A549 (cell line): Measurements from ENCODE around the gene PIF1. TPM values are rescaled to one million over a fixed set of nuclear protein-coding genes. Genes with fewer than 3 reads are reported as not detected.

Source experiments
- ATAC-seq, 2 experiments: fragments of 200-7000 bp in 1 of 2; fragments of >200 bp in 1 of 2; cut with Nextera tagmentation in 1 of 2; cut with Tn5 transposase in 1 of 2; 3 replicates each; pipeline versions ENCODE4 v1.8.0 to v1.9.1; 2018 to 2020; ENCODE audit warnings: mild to moderate bottlenecking in 1 of 2, moderate library complexity in 1 of 2
- CTCF ChIA-PET: fragments of 300-600 bp; sonication (Branson Sonifier 250); formaldehyde crosslinking; extraction: SDS; loops from one replicate; lab custom pipeline; 2021; ENCODE audit warnings: antibody characterized with exemption, inconsistent platforms; lab: Yijun Ruan, JAX
- POLR2A ChIA-PET: fragments of 350-600 bp; formaldehyde crosslinking; extraction: SDS; loops from one replicate; lab custom pipeline; 2021; ENCODE audit warnings: antibody characterized with exemption, inconsistent platforms; lab: Yijun Ruan, JAX
- DNase-seq, 2 experiments: peaks; one replicate each; pipeline versions ENCODE4 v3.0.0 to v3.0.0-alpha.2; 2011 to 2016; ENCODE audit warnings: low read depth in 1 of 2, low spot score in 1 of 2
- FAIRE-seq: peaks from 2 replicates; lab custom pipeline; 2011; peaks lifted over from hg19 to GRCh38; lab: Jason Lieb, UNC
- H3K27ac ChIP-seq, 2 experiments: fragments of >200 bp; sonication (Bioruptor Twin); formaldehyde crosslinking; 3 replicates each; pipeline ENCODE4 v1.5.1; 2016 to 2017
- H3K4me1 ChIP-seq: fragments of >200 bp; sonication (Bioruptor Twin); formaldehyde crosslinking; 3 replicates; pipeline ENCODE4 v1.6.1; 2016
- H3K4me2 ChIP-seq: fragments of >200 bp; sonication (Bioruptor Twin); formaldehyde crosslinking; 3 replicates; pipeline ENCODE4 v1.6.1; 2016
- H3K4me3 ChIP-seq: fragments of >200 bp; sonication (Bioruptor Twin); formaldehyde crosslinking; 3 replicates; pipeline ENCODE4 v1.5.1; 2016
- H3K9me3 ChIP-seq: fragments of >200 bp; sonication (Bioruptor Twin); formaldehyde crosslinking; 3 replicates; pipeline ENCODE4 v1.6.1; 2016
- BCL3 ChIP-seq: fragments of >200 bp; sonication (Bioruptor Twin); formaldehyde crosslinking; IDR thresholded peaks from 3 replicates; pipeline ENCODE4 v1.6.1; 2016
- BHLHE40 ChIP-seq: IDR thresholded peaks from 2 replicates; pipeline ENCODE4 v1.6.1; 2012; ENCODE audit warnings: low read depth, low read length, inconsistent platforms
- CHD2 ChIP-seq: fragments of 150-350 bp; IDR thresholded peaks from 2 replicates; pipeline ENCODE4 v1.6.1; 2014; ENCODE audit warnings: low read length; ENCODE audit not compliant: partially characterized antibody
- CTCF ChIP-seq: fragments of >200 bp; sonication (Bioruptor Twin); formaldehyde crosslinking; IDR thresholded peaks from 3 replicates; pipeline ENCODE4 v1.5.1; 2016
- EHMT2 ChIP-seq: fragments of 200-600 bp; sonication (generic); IDR thresholded peaks from 2 replicates; pipeline ENCODE4 v1.6.1; 2016; ENCODE audit warnings: antibody characterized with exemption, low read depth, mild to moderate bottlenecking, moderate library complexity
- EP300 ChIP-seq, 2 experiments: fragments of >200 bp; sonication (Bioruptor Twin); formaldehyde crosslinking; IDR thresholded peaks; 2 replicates in 1 of 2; 3 replicates in 1 of 2; pipeline ENCODE4 v1.6.1; 2016 to 2017
- ESRRA ChIP-seq: fragments of 150-350 bp; IDR thresholded peaks from 2 replicates; pipeline ENCODE4 v1.6.1; 2014; ENCODE audit warnings: mild to moderate bottlenecking, low read length, borderline replicate concordance
- FOSB ChIP-seq: fragments of 250-450 bp; sonication (Bioruptor Pico); IDR thresholded peaks from 2 replicates; pipeline ENCODE4 v1.5.0; 2020; ENCODE audit warnings: mild to moderate bottlenecking, moderate library complexity
- FOSL2 ChIP-seq, 2 experiments: fragments of 450-650 bp in 1 of 2; fragments of >200 bp in 1 of 2; sonication (Bioruptor Twin) in 1 of 2; formaldehyde crosslinking; IDR thresholded peaks; 2 replicates each; pipeline versions ENCODE4 v1.5.0 to v1.6.1; 2016 to 2020; ENCODE audit warnings: mild to moderate bottlenecking in 1 of 2, moderate library complexity in 1 of 2
- HES2 ChIP-seq: fragments of >200 bp; sonication (Bioruptor Twin); formaldehyde crosslinking; IDR thresholded peaks from 2 replicates; pipeline ENCODE4 v1.6.1; 2016
- HMGXB4 ChIP-seq: fragments of 250-450 bp; sonication (Bioruptor Pico); IDR thresholded peaks from 2 replicates; pipeline ENCODE4 v1.5.0; 2021; ENCODE audit warnings: mild to moderate bottlenecking, moderate library complexity, borderline replicate concordance
- HOXB13 ChIP-seq: fragments of 250-450 bp; sonication (Bioruptor Pico); IDR thresholded peaks from 2 replicates; pipeline ENCODE4 v1.5.0; 2020; ENCODE audit warnings: low read depth, mild to moderate bottlenecking, moderate library complexity
- JUN ChIP-seq, 2 experiments: fragments of >200 bp; sonication (Bioruptor Twin); formaldehyde crosslinking; IDR thresholded peaks; 2 replicates in 1 of 2; 3 replicates in 1 of 2; pipeline ENCODE4 v1.6.1; 2016 to 2017
- JUNB ChIP-seq: fragments of >200 bp; sonication (Bioruptor Twin); formaldehyde crosslinking; IDR thresholded peaks from 2 replicates; pipeline ENCODE4 v1.6.1; 2016
- MYC ChIP-seq: IDR thresholded peaks from 2 replicates; pipeline ENCODE4 v1.6.1; 2012; ENCODE audit warnings: mild to moderate bottlenecking, inconsistent platforms, low read length, improper control_type of control experiment, borderline replicate concordance
- NFE2L2 ChIP-seq: fragments of 150-350 bp; conservative IDR thresholded peaks from 2 replicates; pipeline ENCODE4 v1.6.1; 2014; ENCODE audit warnings: low read length
- NPAS2 ChIP-seq: fragments of 250-450 bp; sonication (Bioruptor Pico); IDR thresholded peaks from 2 replicates; pipeline ENCODE4 v1.8.0; 2022; ENCODE audit warnings: mild to moderate bottlenecking, moderate library complexity, borderline replicate concordance
- PBX3 ChIP-seq: IDR thresholded peaks from 2 replicates; pipeline ENCODE4 v1.6.1; 2012
- RARB ChIP-seq: fragments of 250-450 bp; sonication (Bioruptor Pico); IDR thresholded peaks from 2 replicates; pipeline ENCODE4 v1.8.0; 2021; ENCODE audit warnings: mild to moderate bottlenecking, moderate library complexity
- REST ChIP-seq: fragments of 200-600 bp; sonication (generic); IDR thresholded peaks from 2 replicates; pipeline ENCODE4 v1.6.1; 2016; ENCODE audit warnings: antibody characterized with exemption, mild to moderate bottlenecking, moderate library complexity
- RNF2 ChIP-seq: fragments of 200-600 bp; sonication (generic); IDR thresholded peaks from 2 replicates; pipeline ENCODE4 v1.6.1; 2016; ENCODE audit warnings: low read depth, mild to moderate bottlenecking, antibody characterized with exemption, moderate library complexity, borderline replicate concordance
- SREBF2 ChIP-seq: fragments of 450-650 bp; IDR thresholded peaks from 2 replicates; pipeline ENCODE4 v1.6.1; 2014; ENCODE audit warnings: mild to moderate bottlenecking, moderate library complexity
- USF2 ChIP-seq: fragments of 450-650 bp; IDR thresholded peaks from 2 replicates; pipeline ENCODE4 v1.6.1; 2014; ENCODE audit warnings: antibody characterized with exemption
- ZC3H11A ChIP-seq: fragments of 450-650 bp; IDR thresholded peaks from 2 replicates; pipeline ENCODE4 v1.6.1; 2014; ENCODE audit warnings: antibody characterized with exemption, mild to moderate bottlenecking
- ZSCAN20 ChIP-seq: fragments of 250-450 bp; sonication (Bioruptor Pico); IDR thresholded peaks from 2 replicates; pipeline ENCODE4 v1.8.0; 2022; ENCODE audit warnings: mild to moderate bottlenecking, moderate library complexity
- WGBS: methylation state at CpG from one replicate; pipeline ENCODE4 v1.1.6; 2017; ENCODE audit errors: missing lambda C conversion rate; 5-methylcytosine and 5-hydroxymethylcytosine counted together
- polyA plus RNA-seq, 4 experiments: library from polyadenylated mRNA; depleted of rRNA in 3 of 4; stranded (reverse); fragments of >200 nt; fragmentation: RNase III in 1 of 4; extraction: RNeasy Plus Mini Kit Qiagen cat#74134 plus additional on column Dnase treatment in 1 of 4; gene quantifications; 2 replicates in 3 of 4; 3 replicates in 1 of 4; pipeline ENCODE4 v1.2.3, GENCODE V29; 2011 to 2017

The PIF1 gene
- polyA plus RNA-seq, 2 of the 4 experiments (the other 2 are of a cell fraction), result 8.5 to 24.9 TPM

- POLR2A ChIA-PET, result interaction anchor here (0.6 kb wide), 1 partner anchor 271 kb away, joined by 3 read pairs; no protein-coding TSS in a partner anchor
- FAIRE-seq, result no peak
- Histone ChIP-seq H3K9me3 (no peaks in the 10 kb centered on the region), H3K4me1 (peaks cover 3% of the 10 kb centered on the region; the same call in 2 of the 3 replicates), H3K4me2 (no peak overlapping the region), H3K27ac (no peak overlapping the region), H3K4me3 (no peak overlapping the region)
- DNase-seq, result no peak
- CTCF ChIA-PET, result interaction anchor here (0.9 to 7.7 kb wide), 3 partner anchors 28 to 99 kb away, joined by 3 to 74 read pairs (median 44); no protein-coding TSS in a partner anchor
- no peak for TF ChIP-seq FOSL2 (IDR thresholded peaks at IDR 0.05)
- TF ChIP-seq FOSL2 (CRISPR knock-in tag; IDR thresholded peaks at IDR 0.05), result no peak
- no peak for TF ChIP-seq HOXB13 (CRISPR knock-in tag)
- TF ChIP-seq CTCF, result no peak
- no peak for TF ChIP-seq MYC
- TF ChIP-seq EP300 (IDR thresholded peaks at IDR 0.05), result no peak
- TF ChIP-seq CHD2, result no peak
- TF ChIP-seq NPAS2 (CRISPR knock-in tag), result no peak
- TF ChIP-seq JUN (IDR thresholded peaks at IDR 0.05), result no peak
- TF ChIP-seq ESRRA, result no peak
- TF ChIP-seq FOSB (CRISPR knock-in tag), result no peak
- no peak for TF ChIP-seq HES2
- no peak for TF ChIP-seq EHMT2
- no peak for TF ChIP-seq BCL3
- TF ChIP-seq USF2, result no peak
- no peak for TF ChIP-seq PBX3
- 77% methylated on average over 6 of the region's 6 CpGs for WGBS
- ATAC-seq, result no peak
Observed at GRCh38 chr15:64781299-64781698, 44.1 kb downstream of the PIF1 start.

GRCh38 chr15:64780600-64781156, 44.8 kb downstream of the PIF1 start:
- H3K27ac ChIP-seq, result no peak overlapping the region
- DNase-seq (no peak), FAIRE-seq (no peak), ATAC-seq (no peak)
- no peak overlapping the region for H3K4me3 ChIP-seq
- POLR2A ChIA-PET, result interaction anchor here (0.6 kb wide), 1 partner anchor 271 kb away, joined by 3 read pairs; no protein-coding TSS in a partner anchor
- no peak overlapping the region for H3K4me2 ChIP-seq
- H3K4me1 ChIP-seq, result peaks cover 6% of the 10 kb centered on the region
- CTCF ChIA-PET, result interaction anchor here (0.9 to 7.7 kb wide), 3 partner anchors 28 to 98 kb away, joined by 3 to 74 read pairs (median 44); no protein-coding TSS in a partner anchor
- H3K9me3 ChIP-seq, result no peaks in the 10 kb centered on the region
- WGBS, result 78% methylated on average over 8 of the region's 8 CpGs
- no peak for TF ChIP-seq RARB (CRISPR knock-in tag)
- no peak for TF ChIP-seq BHLHE40
- no peak for TF ChIP-seq ZSCAN20 (CRISPR knock-in tag)
- no peak for TF ChIP-seq FOSB (CRISPR knock-in tag)
- TF ChIP-seq REST, result no peak
- no peak for TF ChIP-seq NFE2L2
- TF ChIP-seq RNF2, result no peak
- TF ChIP-seq HMGXB4, result no peak
- TF ChIP-seq ESRRA, result no peak
- no peak for TF ChIP-seq CHD2
- no peak for TF ChIP-seq JUNB
- no peak for TF ChIP-seq SREBF2
- TF ChIP-seq ZC3H11A, result no peak
